Measurements from ENCODE around the gene PYGL. TPM values are rescaled to one million over a fixed set of nuclear protein-coding genes. Genes with fewer than 3 reads are reported as not detected.
"Not testable (repeated sequence)": the region's sequence is repeated elsewhere in the genome, so short reads cannot be mapped to it uniquely, and the experiment has no call there.

PYGL gene
- total RNA-seq, 1 donor from 2014 or later = 138 TPM

- no peak for ATAC-seq
These were observed 17.4 kb downstream of the PYGL start for GRCh38 chr14:50926851-50927386.

GRCh38 chr14:50924843-50925242 lies 19.4 kb downstream of the PYGL start:
- no peak for ATAC-seq

- ATAC-seq = no peak
These were observed 20.0 kb downstream of the PYGL start for GRCh38 chr14:50924236-50924635.

- ATAC-seq = no peak
These were observed 21.5 kb downstream of the PYGL start for GRCh38 chr14:50922803-50923202.

DNA sequence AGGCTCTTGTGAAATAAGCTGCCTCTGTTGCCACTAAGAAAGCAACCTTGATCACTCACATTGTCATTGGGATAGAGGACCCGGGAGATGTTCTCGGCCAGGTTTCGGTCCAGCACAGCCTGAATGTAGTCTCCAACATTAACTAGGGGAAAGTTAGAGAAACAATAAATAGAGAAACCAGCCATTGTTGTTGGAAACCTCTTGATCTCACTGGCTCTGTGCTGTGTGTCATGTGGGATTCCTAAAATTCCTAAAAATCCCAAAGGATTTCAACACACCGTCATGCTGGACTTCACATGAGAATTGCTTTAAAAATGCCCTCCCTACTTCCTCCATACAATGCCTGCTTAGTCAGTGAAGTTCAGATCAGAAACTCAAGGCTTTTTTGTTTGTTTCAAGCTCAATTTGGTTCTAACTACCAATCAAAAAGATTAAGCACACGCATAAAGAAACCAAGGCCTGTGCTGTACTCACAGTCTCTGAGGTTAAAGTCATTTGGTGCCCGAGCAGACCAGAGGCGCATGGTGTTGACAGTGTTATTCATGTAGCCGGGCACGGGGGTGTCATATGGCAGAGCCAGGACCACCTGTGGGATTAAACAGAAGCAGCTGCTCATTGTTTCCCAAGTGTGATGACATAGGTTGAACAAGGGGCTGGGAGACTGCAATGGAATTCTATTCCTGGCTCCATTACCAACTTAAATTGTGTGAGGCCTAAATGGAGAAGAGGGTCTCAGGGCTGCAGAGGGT lies 23.6 kb downstream of the PYGL start:
- no peak for ATAC-seq

DNA sequence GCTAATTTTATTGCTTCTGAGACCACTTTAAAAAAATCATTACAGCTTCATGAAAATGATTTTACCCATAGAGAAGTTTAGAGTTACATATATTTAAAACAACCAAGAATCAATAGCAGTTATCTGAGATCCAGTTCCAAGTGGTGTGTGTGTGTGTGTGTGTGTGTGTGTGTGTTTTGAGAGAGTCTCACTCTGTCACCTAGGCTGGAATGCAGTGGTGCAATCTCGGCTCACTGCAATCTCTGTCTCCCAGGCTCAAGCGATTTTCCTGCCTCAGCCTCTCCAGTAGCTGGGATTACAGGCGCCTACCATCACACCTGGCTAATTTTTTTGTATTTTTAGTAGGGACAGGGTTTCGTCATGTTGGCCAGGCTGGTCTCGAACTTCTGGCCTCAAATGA lies 24.8 kb downstream of the PYGL start:
- not testable (repeated sequence) for ATAC-seq

- no peak for ATAC-seq
These were observed 26.8 kb downstream of the PYGL start for GRCh38 chr14:50917449-50917848.

GRCh38 chr14:50910495-50911420 lies 33.5 kb downstream of the PYGL start:
- ATAC-seq = no peak

- no peak for ATAC-seq
These were observed 37.8 kb downstream of the PYGL start for GRCh38 chr14:50906326-50907065.

DNA sequence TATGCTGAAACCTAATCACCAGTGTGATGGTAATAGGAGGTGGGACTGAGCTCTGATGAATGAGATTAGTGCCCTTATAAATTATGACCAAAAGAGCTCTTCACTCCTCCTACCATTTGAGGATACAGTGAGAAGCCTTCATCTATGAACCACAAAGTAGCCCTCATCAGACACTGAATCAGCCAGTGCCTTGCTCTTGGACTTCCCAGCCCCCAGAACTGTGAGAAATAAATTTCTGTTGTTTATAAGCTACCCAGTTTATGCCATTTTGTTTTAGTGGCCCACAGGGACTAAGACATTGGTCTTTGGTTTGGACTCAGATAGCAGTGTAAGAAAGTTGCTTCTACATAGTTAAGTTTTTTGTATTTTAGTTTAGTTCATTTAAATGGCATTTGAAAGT lies 39.6 kb downstream of the PYGL start:
- no peak for ATAC-seq

- ATAC-seq = no peak
These were observed 42.9 kb downstream of the PYGL start for GRCh38 chr14:50901361-50901760.

DNA sequence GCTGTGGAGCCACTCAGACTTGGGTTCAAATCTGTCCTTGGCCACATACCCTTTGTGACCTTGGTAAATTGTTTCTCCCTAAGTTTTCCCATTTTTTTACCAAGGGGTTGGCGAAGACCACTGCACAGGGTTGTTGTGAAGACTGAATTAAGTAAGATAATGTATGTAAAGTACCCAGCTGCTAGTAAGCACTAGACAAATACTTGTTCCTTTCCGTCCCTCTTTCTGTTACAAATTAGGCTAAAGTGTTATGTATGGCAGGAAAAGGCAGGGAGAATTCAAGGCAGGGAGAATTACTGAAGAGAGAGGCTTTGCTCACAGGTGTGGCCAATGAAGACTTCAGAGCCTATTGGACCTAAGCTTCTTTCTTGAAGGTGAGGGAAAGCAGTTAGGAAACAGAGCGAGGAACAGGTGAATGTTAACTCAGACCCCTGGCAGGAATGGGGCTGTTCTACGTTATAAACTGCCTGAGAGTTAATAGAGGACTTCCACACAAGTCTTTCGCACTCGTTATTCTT lies 46.6 kb downstream of the PYGL start:
- peak; percentile 9 for ATAC-seq

- ATAC-seq = peak; percentile 90
These were observed 47.3 kb downstream of the PYGL start for GRCh38 chr14:50897005-50897404.

GRCh38 chr14:50896421-50896820 lies 47.9 kb downstream of the PYGL start:
- ATAC-seq = peak; percentile 88

GRCh38 chr14:50892255-50892654 lies 52.0 kb downstream of the PYGL start:
- ATAC-seq = peak; percentile 61

DNA sequence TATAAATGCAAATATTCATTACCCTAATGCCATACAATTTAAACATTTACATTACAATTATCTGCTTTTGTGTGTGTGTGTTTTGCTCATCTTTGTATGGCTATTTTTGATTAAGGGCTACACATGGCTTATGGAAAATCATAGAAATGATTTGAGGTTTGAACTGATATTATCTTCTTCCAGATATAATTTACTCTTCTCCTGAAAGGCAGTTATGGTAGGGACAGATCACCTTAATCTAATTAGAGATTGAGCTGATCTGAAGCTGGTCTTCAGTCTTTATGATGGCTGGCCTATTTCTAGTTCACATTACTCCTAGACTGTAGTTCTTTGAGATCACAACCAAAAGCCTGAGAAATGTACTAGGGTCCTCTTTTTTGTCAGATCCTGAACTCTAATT lies 56.8 kb downstream of the PYGL start:
- ATAC-seq = no peak

DNA sequence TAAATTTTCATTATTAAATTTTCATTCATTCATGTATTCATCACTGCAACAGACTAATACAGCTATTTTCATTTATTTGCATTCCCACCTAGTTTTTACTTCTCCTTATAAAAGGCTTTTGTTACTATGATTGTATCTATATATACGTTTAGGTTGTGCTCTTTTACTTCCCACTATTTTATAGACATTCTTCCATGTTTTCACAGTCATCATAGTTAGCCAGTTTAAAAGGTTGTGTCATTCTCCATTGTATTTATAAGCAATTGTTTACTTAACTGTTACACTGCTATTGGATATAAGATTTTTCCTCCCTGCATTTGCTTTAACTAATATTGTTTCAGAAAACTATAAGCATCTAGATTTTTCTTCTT lies 60.5 kb downstream of the PYGL start:
- ATAC-seq = no peak

GRCh38 chr14:50882932-50883826 lies 61.1 kb downstream of the PYGL start:
- peak; percentile 95 for ATAC-seq

- peak; percentile 39 for ATAC-seq
These were observed 68.8 kb downstream of the PYGL start for GRCh38 chr14:50875359-50876070.

DNA sequence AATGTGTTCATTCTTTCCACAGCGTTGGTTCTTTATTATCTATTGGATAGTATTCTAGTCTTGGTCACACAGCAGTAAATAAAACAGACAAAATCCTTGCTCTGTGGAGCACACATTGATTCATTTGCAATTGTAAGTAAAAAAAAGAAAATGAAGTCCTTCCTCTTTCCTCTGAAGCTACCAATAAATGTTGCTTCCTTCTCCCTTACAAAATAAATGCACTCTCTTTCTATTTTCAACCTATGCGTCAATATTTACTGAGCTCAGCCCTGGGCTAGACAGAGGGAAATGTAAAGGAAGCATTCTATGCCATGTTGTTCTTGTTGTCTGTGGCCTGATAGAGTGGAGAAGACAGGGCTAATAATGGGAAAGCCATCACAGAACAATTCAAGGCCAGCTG lies 69.5 kb downstream of the PYGL start:
- ATAC-seq = no peak
